Common myeloid progenitor, CD34-positive (primary cell): ENCODE results near the gene LYAR.
A peak's percentile ranks its signal among the peaks of the same experiment; 100 is the strongest.

ENCODE experiments used
- CTCF ChIA-PET: fragments of 350-600 bp; sonication (Branson Sonifier 250); formaldehyde crosslinking; loops from one replicate; lab custom pipeline; 2021; ENCODE audit warnings: antibody characterized with exemption; lab: Charles Lee
- POLR2A ChIA-PET: fragments of 350-600 bp; sonication (Branson Sonifier 250); formaldehyde crosslinking; loops from one replicate; lab custom pipeline; 2021; ENCODE audit warnings: antibody characterized with exemption; lab: Charles Lee
- DNase-seq, 3 donors: peaks; one replicate each; pipeline versions ENCODE4 v3.0.0 to v3.0.0-alpha.2; 2013
- H3K27ac ChIP-seq, 2 experiments: 1 replicate in 1 of 2; 2 replicates in 1 of 2; pipeline ENCODE4 v1.7.0; 2013; ENCODE audit warnings: inconsistent platforms in 2 of 2, low read length in 2 of 2, mild to moderate bottlenecking in 2 of 2, low read depth in 1 of 2, moderate library complexity in 1 of 2; ENCODE audit not compliant: severe bottlenecking in 2 of 2, insufficient read depth in 1 of 2, poor library complexity in 1 of 2
- H3K27me3 ChIP-seq, 5 experiments: replicated peaks in 2 of 5; 1 replicate in 3 of 5; 2 replicates in 2 of 5; pipeline versions ENCODE4 v1.6.1 to v1.7.0; 2013; ENCODE audit warnings: low read length in 4 of 5, mild to moderate bottlenecking in 2 of 5, moderate library complexity in 2 of 5, inconsistent platforms in 1 of 5; ENCODE audit not compliant: insufficient read depth in 5 of 5, control insufficient read depth in 4 of 5
- H3K36me3 ChIP-seq, 4 experiments: 1 replicate in 2 of 4; 2 replicates in 2 of 4; pipeline versions ENCODE4 v1.6.1 to v1.7.0; 2013; ENCODE audit warnings: low read length in 3 of 4, control low read depth in 1 of 4, mild to moderate bottlenecking in 1 of 4; ENCODE audit not compliant: control insufficient read depth in 4 of 4, insufficient read depth in 4 of 4
- H3K4me1 ChIP-seq, 4 experiments: 1 replicate in 3 of 4; 2 replicates in 1 of 4; pipeline versions ENCODE4 v1.6.1 to v1.7.1; 2013; ENCODE audit warnings: low read length in 3 of 4, mild to moderate bottlenecking in 3 of 4, control low read depth in 1 of 4, inconsistent platforms in 1 of 4, moderate library complexity in 1 of 4; ENCODE audit not compliant: control insufficient read depth in 4 of 4, insufficient read depth in 4 of 4; ENCODE audit errors: control extremely low read depth in 1 of 4
- H3K4me3 ChIP-seq, 7 experiments: 1 replicate in 4 of 7; 2 replicates in 3 of 7; pipeline versions ENCODE4 v1.5.1 to v1.7.0; 2013; ENCODE audit warnings: mild to moderate bottlenecking in 7 of 7, low read length in 6 of 7, moderate library complexity in 6 of 7, inconsistent platforms in 2 of 7, low read depth in 2 of 7, control low read depth in 1 of 7; ENCODE audit not compliant: insufficient read depth in 4 of 7, control insufficient read depth in 1 of 7; ENCODE audit errors: extremely low read depth in 1 of 7
- H3K9me3 ChIP-seq, 5 experiments: 1 replicate in 4 of 5; 2 replicates in 1 of 5; pipeline versions ENCODE4 v1.6.1 to v1.7.1; 2013; ENCODE audit warnings: low read length in 4 of 5, mild to moderate bottlenecking in 2 of 5, inconsistent platforms in 1 of 5, low read depth in 1 of 5, moderate library complexity in 1 of 5; ENCODE audit not compliant: control insufficient read depth in 4 of 5, insufficient read depth in 2 of 5; ENCODE audit errors: control extremely low read depth in 1 of 5
- WGBS: methylation state at CpG from one replicate; pipeline ENCODE4 v1.1.5; 2013; ENCODE audit not compliant: insufficient coverage; 5-methylcytosine and 5-hydroxymethylcytosine counted together

Gene LYAR

GRCh38 chr4:4281787-4282186, 8.2 kb downstream of the LYAR start:
- H3K27me3 ChIP-seq: no peaks in the 10 kb centered on the region
- POLR2A ChIA-PET: no interaction called here
- H3K4me1 ChIP-seq: no peaks in the 10 kb centered on the region
- CTCF ChIA-PET: interaction anchor here (0.8 to 1.8 kb wide), 4 partner anchors 13 to 57 kb away, joined by 3 to 5 read pairs (median 4); no protein-coding TSS in a partner anchor
- 77% methylated on average over 5 of the region's 6 CpGs for WGBS
- no peak for DNase-seq
- peaks cover 14 to 82% (median 53%) of the 10 kb centered on the region in 4 experiments for H3K36me3 ChIP-seq
- peak overlapping the region in 1 of 2 experiments; percentile 39 for H3K27ac ChIP-seq
- H3K9me3 ChIP-seq: no peaks in the 10 kb centered on the region
- H3K4me3 ChIP-seq: no peak overlapping the region

- no peak for DNase-seq
- WGBS: 67% methylated on average over 3 of the region's 6 CpGs
- ChIA-PET CTCF (no interaction called here), POLR2A (no interaction called here)
- Histone ChIP-seq H3K4me3 (no peak overlapping the region), H3K4me1 (no peaks in the 10 kb centered on the region), H3K27me3 (no peaks in the 10 kb centered on the region), H3K36me3 (peaks cover 14 to 72% (median 54%) of the 10 kb centered on the region in 4 experiments), H3K9me3 (no peaks in the 10 kb centered on the region), H3K27ac (no peak overlapping the region)
These were observed 12.4 kb downstream of the LYAR start for GRCh38 chr4:4277531-4277930.

- no peak for DNase-seq
- H3K27me3 ChIP-seq: no peaks in the 10 kb centered on the region
- H3K36me3 ChIP-seq: peaks cover 14 to 68% (median 52%) of the 10 kb centered on the region in 4 experiments
- CTCF ChIA-PET: interaction anchor here (1.1 to 1.6 kb wide), 4 partner anchors 11 to 64 kb away, joined by 3 to 5 read pairs (median 4); no protein-coding TSS in a partner anchor
- H3K4me1 ChIP-seq: peaks cover 0 to 1% (median 0%) of the 10 kb centered on the region in 4 experiments
- over 99% methylated on average over 11 of the region's 14 CpGs for WGBS
- H3K4me3 ChIP-seq: no peak overlapping the region
- no peaks in the 10 kb centered on the region for H3K9me3 ChIP-seq
- no peak overlapping the region for H3K27ac ChIP-seq
- POLR2A ChIA-PET: no interaction called here
These were observed 15.7 kb downstream of the LYAR start for GRCh38 chr4:4274226-4274625.

GRCh38 chr4:4271912-4272311, 18.0 kb downstream of the LYAR start:
- Histone ChIP-seq H3K4me1 (peaks cover 0 to 3% (median 0%) of the 10 kb centered on the region in 4 experiments), H3K4me3 (no peak overlapping the region), H3K9me3 (no peaks in the 10 kb centered on the region), H3K36me3 (peaks cover 11 to 66% (median 47%) of the 10 kb centered on the region in 4 experiments), H3K27ac (no peak overlapping the region), H3K27me3 (no peaks in the 10 kb centered on the region)
- POLR2A ChIA-PET: no interaction called here
- DNase-seq: no peak
- WGBS: 100% methylated on average over 3 of the region's 10 CpGs
- CTCF ChIA-PET: interaction anchor here (1.9 kb wide), 1 partner anchor 12 kb away, joined by 10 read pairs; no protein-coding TSS in a partner anchor

- Histone ChIP-seq H3K4me1 (peaks cover 0 to 3% (median 0%) of the 10 kb centered on the region in 4 experiments), H3K36me3 (peaks cover 11 to 66% (median 45%) of the 10 kb centered on the region in 4 experiments), H3K27ac (no peak overlapping the region), H3K9me3 (no peaks in the 10 kb centered on the region), H3K4me3 (no peak overlapping the region), H3K27me3 (no peaks in the 10 kb centered on the region)
- ChIA-PET CTCF (no interaction called here), POLR2A (no interaction called here)
- DNase-seq: no peak
- WGBS: 100% methylated on average over 3 of the region's 4 CpGs
These were observed 19.4 kb downstream of the LYAR start for GRCh38 chr4:4270529-4270928.

GRCh38 chr4:4269856-4270255, 20.1 kb downstream of the LYAR start:
- Histone ChIP-seq H3K4me1 (peaks cover 0 to 3% (median 0%) of the 10 kb centered on the region in 4 experiments), H3K36me3 (peaks cover 11 to 62% (median 45%) of the 10 kb centered on the region in 4 experiments), H3K27me3 (no peaks in the 10 kb centered on the region), H3K4me3 (no peak overlapping the region), H3K27ac (no peak overlapping the region), H3K9me3 (no peaks in the 10 kb centered on the region)
- DNase-seq: peak in 1 of 3 donors; percentile 11
- no CpG with 5 or more reads among the region's 4 CpGs for WGBS
- ChIA-PET POLR2A (no interaction called here), CTCF (no interaction called here)

GRCh38 chr4:4269331-4269731, 20.6 kb downstream of the LYAR start:
- Histone ChIP-seq H3K4me1 (peaks cover 0 to 3% (median 0%) of the 10 kb centered on the region in 4 experiments), H3K36me3 (peaks cover 11 to 57% (median 41%) of the 10 kb centered on the region in 4 experiments), H3K9me3 (no peaks in the 10 kb centered on the region), H3K27ac (no peak overlapping the region), H3K4me3 (no peak overlapping the region), H3K27me3 (no peaks in the 10 kb centered on the region)
- POLR2A ChIA-PET: no interaction called here
- WGBS: 97% methylated on average over 9 of the region's 11 CpGs
- DNase-seq: no peak
- CTCF ChIA-PET: no interaction called here
